ENCODE data around the gene AGAP1.

GRCh38 chr2:235723811-235724465, 230.1 kb downstream of the AGAP1 start:
- TF ChIP-seq CTCF (IDR thresholded peaks at IDR 0.05; ENCODE audit: low read depth, low read length, poor library complexity, severe bottlenecking) (no peak), EZH2phosphoT487 (IDR thresholded peaks at IDR 0.05; ENCODE audit: borderline replicate concordance, low read length) (no peak)

Data from DOHH2 (cell line).